SK-N-SH treated with all-trans-retinoic acid at 6 μM for 48 hours (cell line): ENCODE data around the gene SNX11.

Source experiments
- ARNTL ChIP-seq: fragments of 450-650 bp; formaldehyde crosslinking; IDR thresholded peaks from 2 replicates; pipeline ENCODE4 v1.5.0; 2020; ENCODE audit warnings: low read depth, mild to moderate bottlenecking, moderate library complexity, borderline replicate concordance
- CSRNP3 ChIP-seq: fragments of 250-450 bp; sonication (Bioruptor Pico); IDR thresholded peaks from 2 replicates; pipeline ENCODE4 v1.5.1; 2021; ENCODE audit warnings: mild to moderate bottlenecking, moderate library complexity
- ISL1 ChIP-seq: fragments of 250-450 bp; sonication (Bioruptor Pico); IDR thresholded peaks from 2 replicates; pipeline ENCODE4 v2.1.2; 2022; ENCODE audit warnings: mild to moderate bottlenecking, moderate library complexity
- PATZ1 ChIP-seq: fragments of 250-450 bp; sonication (Bioruptor Pico); IDR thresholded peaks from 2 replicates; pipeline ENCODE4 v1.8.0; 2020; ENCODE audit warnings: mild to moderate bottlenecking, moderate library complexity, borderline replicate concordance
- POU6F1 ChIP-seq: fragments of 250-450 bp; sonication (Bioruptor Pico); IDR thresholded peaks from 2 replicates; pipeline ENCODE4 v1.8.0; 2021; ENCODE audit warnings: low read depth, mild to moderate bottlenecking, moderate library complexity, borderline replicate concordance
- PPARA ChIP-seq: fragments of 250-450 bp; sonication (Bioruptor Pico); IDR thresholded peaks from 2 replicates; pipeline ENCODE4 v1.5.0; 2020; ENCODE audit warnings: mild to moderate bottlenecking, borderline replicate concordance
- ZFP3 ChIP-seq: fragments of 250-450 bp; sonication (Bioruptor Pico); IDR thresholded peaks from 2 replicates; pipeline ENCODE4 v1.5.0; 2020; ENCODE audit warnings: mild to moderate bottlenecking, moderate library complexity
- TF ChIP-seq, protein P1 (sequence below): fragments of 250-450 bp; sonication (Bioruptor Pico); IDR thresholded peaks from 2 replicates; pipeline ENCODE4 v1.5.0; 2020; ENCODE audit warnings: mild to moderate bottlenecking, moderate library complexity

- no peak for TF ChIP-seq POU6F1 (CRISPR knock-in tag)
- TF ChIP-seq, protein P1, sequence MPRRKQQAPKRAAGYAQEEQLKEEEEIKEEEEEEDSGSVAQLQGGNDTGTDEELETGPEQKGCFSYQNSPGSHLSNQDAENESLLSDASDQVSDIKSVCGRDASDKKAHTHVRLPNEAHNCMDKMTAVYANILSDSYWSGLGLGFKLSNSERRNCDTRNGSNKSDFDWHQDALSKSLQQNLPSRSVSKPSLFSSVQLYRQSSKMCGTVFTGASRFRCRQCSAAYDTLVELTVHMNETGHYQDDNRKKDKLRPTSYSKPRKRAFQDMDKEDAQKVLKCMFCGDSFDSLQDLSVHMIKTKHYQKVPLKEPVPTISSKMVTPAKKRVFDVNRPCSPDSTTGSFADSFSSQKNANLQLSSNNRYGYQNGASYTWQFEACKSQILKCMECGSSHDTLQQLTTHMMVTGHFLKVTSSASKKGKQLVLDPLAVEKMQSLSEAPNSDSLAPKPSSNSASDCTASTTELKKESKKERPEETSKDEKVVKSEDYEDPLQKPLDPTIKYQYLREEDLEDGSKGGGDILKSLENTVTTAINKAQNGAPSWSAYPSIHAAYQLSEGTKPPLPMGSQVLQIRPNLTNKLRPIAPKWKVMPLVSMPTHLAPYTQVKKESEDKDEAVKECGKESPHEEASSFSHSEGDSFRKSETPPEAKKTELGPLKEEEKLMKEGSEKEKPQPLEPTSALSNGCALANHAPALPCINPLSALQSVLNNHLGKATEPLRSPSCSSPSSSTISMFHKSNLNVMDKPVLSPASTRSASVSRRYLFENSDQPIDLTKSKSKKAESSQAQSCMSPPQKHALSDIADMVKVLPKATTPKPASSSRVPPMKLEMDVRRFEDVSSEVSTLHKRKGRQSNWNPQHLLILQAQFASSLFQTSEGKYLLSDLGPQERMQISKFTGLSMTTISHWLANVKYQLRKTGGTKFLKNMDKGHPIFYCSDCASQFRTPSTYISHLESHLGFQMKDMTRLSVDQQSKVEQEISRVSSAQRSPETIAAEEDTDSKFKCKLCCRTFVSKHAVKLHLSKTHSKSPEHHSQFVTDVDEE (CRISPR knock-in tag): no peak
- no peak for TF ChIP-seq PPARA (CRISPR knock-in tag)
- TF ChIP-seq CSRNP3 (CRISPR knock-in tag): no peak
- TF ChIP-seq ARNTL (CRISPR knock-in tag): no peak
- no peak for TF ChIP-seq ISL1 (CRISPR knock-in tag)
- TF ChIP-seq PATZ1 (CRISPR knock-in tag): no peak
- TF ChIP-seq ZFP3 (CRISPR knock-in tag): no peak
These were observed 18.9 kb downstream of the SNX11 start for GRCh38 chr17:48126532-48126850.
